ENCODE results near the gene ST14.

The ST14 gene

GRCh38 chr11:130159657-130160497 lies at the start of gene ST14:
TSS of gene ST14 (plus strand) at chr11:130159782. CDS start at chr11:130159980, 198 bp downstream.
- peak; percentile 76 for DNase-seq

- DNase-seq = no peak
Measured at GRCh38 chr11:130110339-130111108, 49.1 kb upstream of the ST14 start.

DNA sequence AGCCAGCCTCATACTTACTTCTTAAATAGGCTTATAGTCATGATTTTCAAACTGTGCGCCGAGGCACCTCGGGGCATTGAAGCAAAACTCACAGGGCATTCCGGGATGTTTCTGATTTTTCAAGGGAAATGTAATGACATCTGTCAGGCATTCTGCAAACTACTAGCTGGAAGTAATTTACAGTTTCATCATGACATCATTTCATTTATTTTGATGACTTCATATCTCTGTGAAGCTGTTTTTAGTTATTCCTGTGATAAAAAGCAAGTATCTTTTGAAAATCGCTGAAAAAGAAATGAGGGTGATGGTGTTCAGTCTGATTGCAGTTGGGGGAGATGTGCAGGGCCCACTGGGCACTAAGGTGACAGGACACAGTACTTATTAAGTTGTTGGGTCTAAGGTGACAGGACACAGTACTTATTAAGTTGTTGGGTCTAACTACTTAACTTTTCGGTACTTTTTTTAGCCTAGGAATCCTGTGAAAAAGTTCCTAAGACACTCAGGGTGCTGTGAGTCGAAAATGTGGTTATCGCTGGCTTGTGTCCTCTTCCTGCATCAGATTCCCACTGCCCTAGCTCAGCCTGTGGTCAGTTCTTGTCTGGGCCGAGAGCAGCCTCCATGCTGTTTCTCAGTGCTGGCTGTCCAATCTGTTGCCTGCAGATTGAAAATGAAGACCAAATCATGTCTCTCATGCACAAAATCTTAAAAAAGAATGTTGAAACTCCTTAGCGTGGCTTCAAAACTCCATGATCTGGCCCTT lies 47.3 kb upstream of the ST14 start:
- no peak for DNase-seq

GRCh38 chr11:130114281-130114680 lies 45.3 kb upstream of the ST14 start:
- no peak for DNase-seq

DNA sequence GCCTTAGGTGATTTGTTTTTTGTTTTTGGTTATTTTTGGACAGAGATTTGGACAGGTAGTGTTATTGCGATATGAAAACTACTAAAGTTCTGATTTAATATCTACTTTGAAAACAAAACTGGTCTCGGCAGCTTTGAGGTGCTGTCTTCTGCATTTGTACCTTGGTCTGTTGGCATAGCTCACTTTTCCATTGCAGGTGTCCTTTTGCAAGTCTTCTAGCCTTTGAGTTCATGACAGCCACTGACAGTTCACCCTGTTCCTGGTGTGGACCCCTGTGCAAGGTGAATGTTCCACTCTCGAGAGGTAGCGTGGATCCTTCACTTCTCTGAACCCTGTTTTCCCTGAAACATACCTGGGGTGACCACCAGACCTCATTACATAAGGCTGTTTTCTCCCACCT lies 44.9 kb upstream of the ST14 start:
- no peak for DNase-seq

DNA sequence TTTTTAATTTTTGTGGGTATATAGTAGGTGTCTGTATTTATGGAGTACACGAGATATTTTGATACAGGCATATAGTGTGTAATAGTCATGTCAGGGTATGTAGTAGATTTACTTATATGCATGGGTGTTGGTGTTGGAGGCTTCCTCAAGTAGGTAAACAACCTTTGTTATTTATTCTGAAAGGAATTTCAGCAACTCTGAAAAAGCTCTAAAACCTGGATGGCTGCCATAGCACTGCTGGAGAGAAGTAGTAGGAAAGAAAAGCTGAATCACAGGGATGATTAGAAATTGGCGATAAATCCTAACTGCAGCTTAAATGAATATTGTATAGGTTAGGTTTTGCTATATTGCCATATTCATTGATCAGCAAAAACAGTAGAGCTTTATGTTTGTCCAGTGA lies 44.4 kb upstream of the ST14 start:
- DNase-seq = no peak

DNA sequence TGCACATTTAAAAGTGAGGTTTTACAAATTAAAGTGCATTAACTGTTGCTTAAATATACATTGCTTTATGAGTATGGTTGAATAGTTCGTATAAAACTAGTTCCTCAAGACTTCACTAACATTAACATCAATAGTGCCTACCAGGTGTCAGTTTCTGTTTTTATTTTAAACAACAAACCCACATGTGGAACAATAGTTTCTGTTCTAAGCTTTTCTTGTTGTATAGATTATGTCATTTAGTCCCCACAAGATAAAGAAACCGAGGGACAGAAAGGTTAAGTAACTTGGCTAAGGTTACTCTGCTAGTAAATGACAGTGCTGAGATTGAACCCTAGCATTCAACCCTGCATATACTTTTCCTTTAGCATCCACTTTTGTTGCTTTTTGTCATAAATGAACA lies 41.4 kb upstream of the ST14 start:
- no peak for DNase-seq

DNA sequence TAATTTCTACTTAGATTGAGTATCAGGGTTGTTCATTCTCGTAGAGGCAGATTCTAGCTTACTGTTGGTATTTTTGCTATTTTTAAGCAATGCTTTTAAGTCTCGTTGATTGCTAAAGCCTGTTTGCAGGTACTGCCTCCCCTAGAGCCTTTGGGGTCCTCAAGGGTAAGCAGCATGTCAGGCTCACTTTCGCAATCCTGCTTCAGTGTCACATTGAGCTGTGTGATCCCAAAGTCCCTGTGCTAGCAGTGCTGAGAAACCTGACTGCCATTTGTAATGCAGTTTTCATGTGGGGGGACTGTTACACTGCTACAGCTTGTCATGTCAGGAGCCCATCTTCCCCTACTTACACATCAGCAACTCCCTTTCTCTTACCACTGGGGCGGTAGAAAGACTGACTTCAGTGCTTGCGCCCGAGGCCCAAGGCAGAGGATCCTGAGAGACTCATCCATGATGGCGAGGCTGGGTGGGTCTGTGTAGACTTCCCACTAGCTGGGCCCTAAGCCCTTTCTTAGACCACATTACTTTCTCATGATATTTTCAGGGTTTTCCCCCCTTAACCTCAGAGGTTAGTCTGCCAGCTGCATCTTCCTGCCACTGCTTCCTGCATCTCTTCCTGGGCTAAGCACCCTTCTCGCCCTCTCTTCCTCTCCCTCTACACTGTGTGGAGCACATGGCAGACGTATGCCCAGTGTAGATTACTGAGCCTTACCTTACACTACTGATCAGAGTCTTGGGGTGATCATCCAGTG lies 40.8 kb upstream of the ST14 start:
- DNase-seq = no peak

DNA sequence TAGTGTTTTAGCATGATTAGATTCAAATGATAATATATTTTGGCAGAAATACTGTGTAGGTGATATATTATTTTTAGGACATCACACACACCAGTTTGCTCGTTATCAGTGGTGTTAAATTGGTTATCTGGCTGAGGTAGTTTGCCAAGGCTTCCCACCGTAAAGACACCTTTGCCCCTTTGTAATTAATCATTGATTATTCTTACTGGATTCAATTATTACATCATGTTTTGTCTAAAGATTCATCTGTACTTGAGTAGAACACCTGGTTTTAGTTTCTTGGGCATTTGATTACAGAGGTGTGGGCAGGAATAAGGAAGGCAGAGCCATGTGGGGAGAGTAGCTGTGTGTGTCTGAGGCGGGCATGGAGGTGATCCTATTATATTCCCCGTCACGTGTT lies 39.5 kb upstream of the ST14 start:
- no peak for DNase-seq

DNA sequence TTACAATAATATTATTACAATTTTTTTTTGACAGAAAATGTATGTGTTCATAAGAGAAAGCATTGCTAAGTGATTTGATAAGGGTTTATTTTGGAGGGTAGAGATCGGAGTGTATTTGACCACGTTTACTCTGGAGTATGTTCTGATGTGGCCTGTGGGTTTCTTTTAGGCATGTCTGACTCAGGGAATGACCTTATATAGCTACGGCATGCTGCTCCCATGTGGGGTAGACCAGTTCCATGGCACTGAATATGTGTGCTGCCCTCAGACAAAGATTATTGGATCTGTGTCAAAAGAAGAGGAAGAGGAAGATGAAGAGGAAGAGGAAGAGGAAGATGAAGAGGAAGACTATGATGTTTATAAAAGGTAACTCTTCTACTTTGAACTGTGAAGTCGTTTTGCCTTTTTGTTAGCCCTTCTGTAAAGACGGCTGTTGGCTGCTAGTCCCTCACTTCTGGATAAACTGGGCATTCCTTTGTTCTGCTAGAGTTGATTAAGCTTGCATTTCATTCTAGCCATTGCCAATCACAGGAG lies 38.1 kb upstream of the ST14 start:
- no peak for DNase-seq

DNA sequence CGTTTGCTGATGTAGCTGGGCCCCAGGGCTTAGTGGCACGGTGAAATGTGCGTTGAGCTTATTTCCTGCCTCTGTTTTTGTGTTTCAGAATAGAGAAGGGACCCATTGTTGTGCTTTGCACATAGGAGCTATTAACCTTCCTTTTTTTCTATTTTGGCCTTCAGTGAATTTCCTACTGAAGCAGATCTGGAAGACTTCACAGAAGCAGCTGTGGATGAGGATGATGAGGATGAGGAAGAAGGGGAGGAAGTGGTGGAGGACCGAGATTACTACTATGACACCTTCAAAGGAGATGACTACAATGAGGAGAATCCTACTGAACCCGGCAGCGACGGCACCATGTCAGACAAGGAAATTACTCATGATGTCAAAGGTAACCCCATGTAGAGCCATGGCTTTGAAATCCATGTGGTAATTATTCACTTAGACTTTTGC lies 37.4 kb upstream of the ST14 start:
- DNase-seq = no peak

- DNase-seq = no peak
Measured at GRCh38 chr11:130123414-130124040, 36.1 kb upstream of the ST14 start.

- DNase-seq = no peak
Measured at GRCh38 chr11:130124096-130124495, 35.5 kb upstream of the ST14 start.

DNA sequence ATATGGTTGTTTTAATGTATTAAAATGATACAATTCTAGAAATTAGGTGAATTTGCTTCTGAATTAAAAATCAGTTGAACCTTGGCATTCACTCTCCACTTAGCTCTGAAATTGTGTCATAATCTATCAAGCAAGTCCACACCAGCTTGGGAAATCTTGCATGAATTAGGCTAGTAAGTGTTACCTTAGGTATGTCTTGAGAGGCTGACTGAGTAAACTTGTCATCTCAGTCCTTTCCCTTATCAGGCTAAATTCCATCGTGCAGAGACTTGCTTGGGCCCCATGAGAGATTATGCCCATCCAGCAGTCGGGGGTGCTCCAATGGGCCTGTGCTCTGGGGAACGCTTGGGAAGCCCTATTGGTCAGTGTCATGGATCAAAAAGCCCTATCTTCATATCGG lies 33.9 kb upstream of the ST14 start:
- no peak for DNase-seq

DNA sequence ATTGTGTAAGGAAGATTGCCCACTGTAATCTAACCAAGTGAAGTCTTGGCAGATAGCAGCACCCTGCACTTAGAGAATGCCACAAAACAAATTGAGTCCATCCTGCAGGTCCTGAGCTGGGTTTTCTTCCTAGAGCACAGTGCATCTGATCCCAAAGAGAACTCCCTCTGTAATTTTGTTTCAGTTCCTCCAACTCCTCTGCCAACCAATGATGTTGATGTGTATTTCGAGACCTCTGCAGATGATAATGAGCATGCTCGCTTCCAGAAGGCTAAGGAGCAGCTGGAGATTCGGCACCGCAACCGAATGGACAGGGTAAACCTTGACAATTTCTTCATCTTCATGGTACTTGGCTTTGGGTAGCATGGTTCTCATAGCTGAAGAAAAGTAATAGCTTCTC lies 33.1 kb upstream of the ST14 start:
- no peak for DNase-seq

- DNase-seq = no peak
Measured at GRCh38 chr11:130127509-130127908, 32.1 kb upstream of the ST14 start.

- DNase-seq = no peak
Measured at GRCh38 chr11:130128626-130129025, 31.0 kb upstream of the ST14 start.

DNA sequence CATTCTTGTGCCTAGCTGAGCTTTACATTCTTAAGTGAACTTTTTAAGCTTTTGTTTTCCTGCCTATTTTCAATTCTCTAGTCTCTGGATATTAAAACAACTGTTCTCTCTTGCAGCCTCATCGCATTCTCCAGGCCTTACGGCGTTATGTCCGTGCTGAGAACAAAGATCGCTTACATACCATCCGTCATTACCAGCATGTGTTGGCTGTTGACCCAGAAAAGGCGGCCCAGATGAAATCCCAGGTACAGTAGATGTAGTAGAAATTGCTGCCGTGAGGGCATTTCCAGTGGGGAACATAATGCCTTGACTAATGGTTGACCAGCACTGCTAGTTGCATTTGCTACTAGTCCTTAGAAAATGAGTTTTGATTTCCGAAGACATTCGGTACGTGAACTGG lies 29.7 kb upstream of the ST14 start:
- DNase-seq = no peak

DNA sequence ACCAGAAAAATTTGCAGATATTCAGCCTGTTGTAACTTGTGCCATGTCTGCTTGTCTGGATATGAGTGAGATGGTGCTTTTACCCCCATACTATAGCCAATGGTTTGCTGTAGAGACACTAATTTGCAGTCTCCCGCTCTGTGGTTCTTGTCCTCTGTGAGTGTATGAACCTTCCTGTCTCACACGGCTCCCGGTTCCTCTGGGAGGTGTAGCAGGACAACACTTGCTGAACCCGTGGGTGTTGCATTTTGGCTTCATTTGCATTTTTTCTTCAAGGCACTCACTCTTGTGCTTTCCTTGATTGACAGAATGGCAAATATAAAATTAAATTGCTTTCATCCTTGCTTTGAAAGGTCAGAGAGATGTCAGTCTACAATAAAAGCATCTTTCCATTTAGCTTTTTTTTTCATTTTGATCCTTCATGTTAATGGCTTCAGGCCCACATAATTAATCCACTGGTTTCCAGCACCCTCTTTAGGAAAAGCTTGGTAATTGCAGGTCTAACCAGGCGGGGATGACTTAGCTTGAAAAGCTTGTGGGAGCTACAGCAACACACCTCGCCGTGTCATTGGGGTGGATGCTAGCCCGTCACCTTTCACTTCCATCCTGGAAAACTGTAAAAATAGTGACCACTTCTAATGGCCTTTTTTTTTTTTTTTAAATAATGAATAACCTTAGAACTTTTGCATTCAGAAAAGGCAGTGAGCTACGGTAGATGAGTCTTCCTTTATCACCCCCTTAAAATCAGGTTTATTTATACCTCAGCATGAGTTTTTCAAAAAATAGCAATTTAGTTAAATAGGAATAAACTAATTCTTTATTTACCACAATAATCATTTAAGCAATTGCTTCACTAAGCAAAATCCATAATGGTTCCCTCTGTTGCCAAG lies 27.4 kb upstream of the ST14 start:
- DNase-seq = no peak

DNA sequence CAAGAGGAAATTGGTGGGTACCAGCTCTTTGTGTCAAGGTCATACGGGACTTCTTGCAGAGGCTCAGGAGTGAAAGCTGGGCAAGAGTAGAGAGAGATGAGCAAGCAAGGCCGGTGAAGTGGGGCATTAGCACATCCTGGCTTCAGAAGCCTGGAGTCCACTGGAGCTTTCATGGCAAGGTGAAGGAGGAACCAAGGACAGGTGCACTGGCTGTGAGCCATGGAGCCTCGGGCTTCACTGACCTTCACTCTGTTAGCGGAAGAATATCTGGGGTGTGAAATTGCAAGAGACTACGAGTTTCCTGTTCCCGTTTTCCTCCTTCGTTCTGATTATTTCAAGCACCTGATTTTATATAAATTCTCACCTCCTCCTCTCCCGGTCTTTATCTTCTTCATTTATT lies 25.9 kb upstream of the ST14 start:
- DNase-seq = no peak

GRCh38 chr11:130136107-130136506 lies 23.5 kb upstream of the ST14 start:
- DNase-seq = no peak

Measured in NCI-H510A (cell line).